Islet of Langerhans (tissue), 1 donor: ENCODE data around the gene FAM81A.
"Not testable (repeated sequence)": the region's sequence is repeated elsewhere in the genome, so short reads cannot be mapped to it uniquely, and the experiment has no call there.

Experiments used
- FAIRE-seq: peaks from one replicate; lab custom pipeline; 2011; peaks lifted over from hg19 to GRCh38; lab: Jason Lieb, UNC

Gene FAM81A

DNA sequence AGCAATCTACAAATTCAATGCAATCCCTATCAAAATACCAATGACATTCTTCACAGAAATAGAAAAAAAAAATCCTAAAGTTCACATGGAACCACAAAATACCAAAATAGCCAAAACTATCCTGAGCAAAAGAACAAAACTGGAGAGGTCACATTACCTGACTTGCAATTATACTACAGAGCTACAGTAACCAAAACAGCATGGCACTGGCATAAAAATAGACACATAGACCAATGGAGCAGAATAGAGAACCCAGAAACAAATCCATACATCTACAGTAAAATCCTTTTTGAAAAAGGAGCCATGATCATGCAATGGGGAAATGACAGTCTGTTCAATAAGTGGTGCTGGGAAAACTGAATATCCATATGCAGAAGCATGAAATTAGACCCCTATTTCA lies 51.5 kb downstream of the FAM81A start:
- not testable (repeated sequence) for FAIRE-seq

DNA sequence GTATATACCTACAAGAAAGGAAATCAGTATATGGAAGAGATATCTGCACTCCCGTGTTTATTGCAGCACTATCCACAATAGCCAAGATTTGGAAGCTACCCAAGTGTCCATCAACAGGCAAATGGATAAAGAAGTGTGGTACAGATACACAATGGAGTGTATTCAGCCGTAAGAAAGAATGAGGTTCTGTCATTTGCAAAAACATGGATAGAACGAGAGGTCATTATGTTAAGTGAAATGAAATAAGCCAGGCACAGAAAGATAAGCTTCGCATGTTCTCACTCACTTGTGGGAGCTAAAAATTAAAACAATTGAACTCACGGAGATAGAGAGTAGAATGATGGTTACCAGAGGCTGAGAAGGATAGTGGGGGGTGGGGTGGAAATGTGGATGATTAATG lies 53.1 kb downstream of the FAM81A start:
- FAIRE-seq, result no peak

DNA sequence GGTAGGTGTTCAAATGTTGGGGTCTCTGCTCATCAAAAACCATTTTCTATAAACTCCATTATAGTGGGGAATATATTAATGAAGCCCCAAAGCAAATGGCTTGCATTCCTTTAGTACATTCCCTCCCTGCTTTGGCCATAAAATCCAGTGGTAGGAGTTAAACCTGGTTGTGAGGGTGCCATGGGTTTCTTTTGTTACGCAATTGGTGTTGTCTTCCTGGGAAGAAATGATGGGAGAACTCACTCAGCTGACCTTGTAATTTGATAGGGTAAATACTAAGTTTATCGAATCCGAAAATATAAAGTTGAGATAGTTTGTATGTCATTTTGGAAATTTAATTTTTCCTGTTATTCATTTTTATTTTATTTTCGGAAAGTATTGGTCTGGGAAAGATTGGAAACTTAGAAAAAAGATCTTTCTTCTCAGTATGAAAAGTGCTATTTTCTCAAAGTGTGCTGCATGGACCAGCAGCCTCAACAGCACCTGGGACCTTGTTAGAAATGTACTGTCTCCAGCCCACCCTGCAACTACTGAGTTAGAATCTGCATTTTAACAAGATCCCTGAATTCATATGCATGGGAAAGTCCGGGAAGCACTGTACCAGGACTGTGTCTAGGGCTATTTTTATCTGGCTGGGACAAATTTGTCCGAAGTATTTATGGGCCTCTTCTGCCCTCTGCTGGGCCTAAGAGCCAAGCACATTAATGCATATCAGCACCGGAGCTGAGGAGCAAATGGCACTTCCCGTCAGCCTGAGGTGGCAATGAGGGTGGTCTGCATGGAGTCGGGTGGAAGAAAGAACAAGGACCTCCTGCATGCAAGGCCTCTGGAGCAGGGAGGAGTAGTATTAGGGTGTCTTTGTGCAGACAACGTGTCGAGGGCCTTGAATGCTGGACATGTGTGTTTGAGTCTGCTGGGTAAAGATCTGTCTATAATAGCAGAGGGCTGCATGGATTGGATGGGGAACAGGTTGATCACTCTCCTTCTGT lies 54.7 kb downstream of the FAM81A start:
- peak; percentile 84 for FAIRE-seq

DNA sequence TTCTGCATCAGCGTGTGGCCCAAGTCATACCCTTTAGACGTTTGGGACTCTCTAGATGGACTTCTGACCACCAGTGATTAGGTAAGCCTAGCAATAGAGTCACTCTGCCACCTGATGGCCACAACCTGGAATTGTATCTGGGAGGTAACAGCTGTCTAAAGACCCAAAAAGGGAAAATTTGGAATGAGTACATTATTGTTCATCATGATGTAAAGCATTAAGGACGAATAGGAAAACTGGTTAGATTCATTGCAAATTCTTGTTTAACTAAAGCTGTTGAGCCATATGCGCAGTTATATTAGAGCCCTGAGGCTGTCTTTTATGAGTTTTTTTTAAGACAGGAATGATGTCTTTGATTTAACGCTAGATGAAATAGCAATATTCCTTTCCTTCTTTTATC lies 63.6 kb downstream of the FAM81A start:
- no peak for FAIRE-seq

DNA sequence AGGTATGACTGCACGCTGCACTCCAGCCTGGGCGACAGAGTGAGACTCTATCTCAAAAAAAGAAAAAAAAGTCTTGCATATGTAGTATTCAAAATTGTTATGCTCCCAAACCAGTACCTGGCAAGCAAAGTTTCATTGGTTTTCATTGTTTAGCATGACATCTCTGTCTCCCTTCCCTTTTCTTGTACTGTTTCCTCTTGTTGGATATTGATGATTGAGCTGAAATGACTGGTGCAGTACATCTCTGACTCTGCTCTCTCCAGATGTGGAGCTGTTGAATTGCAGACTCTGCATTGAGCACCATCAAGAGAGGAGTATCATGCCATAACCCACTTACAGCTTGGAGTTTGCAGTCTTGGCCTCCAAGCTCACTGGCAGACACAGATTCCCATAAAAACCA lies 77.2 kb downstream of the FAM81A start:
- no peak for FAIRE-seq

DNA sequence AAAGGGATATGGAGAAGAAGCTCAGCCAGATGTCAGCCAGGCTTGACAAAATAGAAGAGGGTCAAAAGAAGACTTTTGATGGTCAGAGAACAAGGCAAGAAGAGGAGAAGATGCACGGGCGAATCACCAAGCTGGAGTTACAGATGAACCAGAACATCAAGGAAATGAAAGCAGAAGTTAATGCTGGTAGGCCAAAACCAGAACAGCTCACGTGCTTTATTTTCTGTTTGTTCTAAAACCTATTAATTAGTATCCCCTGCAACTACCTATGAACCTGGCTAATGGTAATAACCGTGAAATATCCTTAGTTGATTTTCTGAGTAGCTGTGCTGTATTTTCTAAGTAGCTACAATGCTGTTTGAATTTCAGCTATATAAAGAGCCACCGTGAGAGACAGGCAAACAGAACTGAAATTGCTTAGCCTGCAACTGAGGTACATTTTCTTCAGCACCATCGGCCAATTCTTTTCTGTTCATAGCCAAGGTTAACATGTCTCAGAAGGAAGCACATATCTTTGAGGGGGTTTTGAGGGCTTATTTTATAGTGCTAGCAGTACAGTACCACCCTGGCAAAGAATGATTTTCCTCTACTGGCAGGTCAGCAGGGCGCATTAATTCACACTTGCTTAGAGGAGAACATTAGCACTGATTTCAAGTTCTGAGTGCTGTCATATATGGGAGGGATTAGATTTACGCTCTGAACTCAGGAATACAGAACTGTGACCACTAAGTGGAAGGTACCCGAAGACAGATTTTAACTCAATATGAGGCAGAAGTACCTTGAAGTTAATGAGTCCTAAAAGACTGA lies 78.9 kb downstream of the FAM81A start:
- no peak for FAIRE-seq

DNA sequence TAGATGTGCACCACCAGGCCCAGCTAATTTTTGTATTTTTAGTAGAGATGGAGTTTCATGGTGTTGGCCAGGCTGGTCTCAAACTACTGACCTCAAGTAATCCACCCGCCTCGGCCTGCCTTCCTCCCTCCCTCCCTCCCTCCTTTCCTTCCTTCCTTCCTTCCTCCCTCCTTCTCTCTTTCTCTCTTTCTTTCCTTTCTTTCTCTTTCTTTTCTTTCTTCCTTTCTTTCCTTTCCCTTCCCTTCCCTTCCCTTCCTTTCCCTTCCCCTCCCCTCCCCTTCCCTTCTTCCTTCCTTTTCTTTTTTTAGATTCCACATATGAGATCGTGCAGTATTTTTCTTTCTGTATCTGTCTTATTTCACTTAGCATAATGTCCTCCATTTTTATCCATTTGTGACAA lies 81.3 kb downstream of the FAM81A start:
- no peak for FAIRE-seq

DNA sequence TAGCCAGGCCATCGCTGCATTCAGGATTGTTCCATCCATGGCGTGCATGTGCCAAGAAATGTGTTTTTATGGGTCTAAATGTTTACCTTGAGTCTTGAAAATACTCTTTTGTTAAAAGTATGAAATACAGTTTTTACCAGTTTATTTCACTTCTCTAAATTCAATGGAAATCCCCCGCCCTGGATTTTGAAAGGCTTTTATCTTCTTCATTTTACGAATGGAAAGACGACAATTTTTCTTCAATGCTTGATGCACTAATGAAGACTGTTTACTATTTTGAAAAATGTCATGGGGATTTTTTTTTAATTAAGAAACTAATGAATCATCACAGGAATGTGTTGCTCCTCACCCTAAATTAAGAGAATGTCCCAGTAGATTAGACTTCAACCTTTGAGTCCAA lies 83.5 kb downstream of the FAM81A start:
- no peak for FAIRE-seq

DNA sequence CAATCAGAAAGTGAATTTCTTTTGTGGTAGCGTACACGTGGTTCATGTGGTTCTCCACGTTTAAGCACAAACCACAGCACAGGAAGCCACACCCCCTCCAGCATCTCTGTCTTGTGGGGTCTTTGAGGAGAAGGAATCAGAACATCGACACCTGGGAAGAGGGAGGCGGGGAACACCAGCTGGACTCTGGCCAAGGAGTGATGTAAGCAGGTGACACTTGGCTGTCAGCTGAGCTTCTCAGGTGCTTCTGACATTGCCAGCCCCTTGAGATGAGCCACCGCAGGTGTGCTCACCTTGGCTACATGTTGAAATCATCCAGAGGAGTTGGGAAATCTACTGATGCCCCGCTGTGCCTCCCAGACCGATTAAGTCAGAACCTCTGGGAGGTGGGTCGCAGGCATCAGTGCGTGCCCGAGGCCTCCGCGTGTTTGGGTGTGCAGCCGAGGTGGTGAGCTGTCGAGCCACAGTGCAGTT lies 85.0 kb downstream of the FAM81A start:
- FAIRE-seq, result no peak

DNA sequence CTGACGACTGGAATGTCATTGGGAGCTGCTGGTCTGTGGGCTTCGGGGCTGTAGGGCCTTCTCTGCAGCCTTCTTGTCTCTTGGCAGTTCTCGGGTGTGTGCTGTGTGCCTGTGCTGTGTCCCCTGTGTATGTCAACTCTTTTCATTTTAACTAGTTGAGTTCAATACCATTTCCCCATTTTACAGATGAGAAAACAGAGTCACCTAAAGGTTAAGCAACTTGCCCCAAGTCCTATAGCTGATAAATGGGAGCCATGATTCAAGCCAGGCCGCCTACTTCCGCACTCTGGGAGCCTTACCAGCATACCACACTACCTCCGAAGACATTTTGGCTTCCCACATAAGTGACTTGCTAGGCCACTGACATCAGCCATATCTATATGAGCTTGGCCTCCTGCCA lies 85.7 kb downstream of the FAM81A start:
- no peak for FAIRE-seq

DNA sequence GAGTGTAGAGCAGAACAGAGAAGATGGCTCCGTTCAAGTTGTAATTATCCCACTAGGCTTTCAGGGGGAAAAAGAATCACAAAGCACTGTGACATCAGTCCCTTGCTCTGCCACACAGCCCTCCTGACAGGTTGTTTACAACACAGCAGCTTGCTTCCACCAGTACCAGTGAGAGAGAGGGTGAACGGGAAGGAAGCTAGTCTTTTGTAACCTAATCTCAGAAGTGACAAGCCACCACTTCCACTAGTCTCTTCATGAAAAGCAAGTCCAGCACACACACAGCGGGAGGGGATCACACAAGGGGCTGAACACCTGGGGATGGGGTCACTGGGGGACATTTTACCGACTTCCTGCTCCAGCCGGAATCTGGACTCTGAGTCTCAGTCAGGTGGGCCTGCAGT lies 86.3 kb downstream of the FAM81A start:
- no peak for FAIRE-seq

DNA sequence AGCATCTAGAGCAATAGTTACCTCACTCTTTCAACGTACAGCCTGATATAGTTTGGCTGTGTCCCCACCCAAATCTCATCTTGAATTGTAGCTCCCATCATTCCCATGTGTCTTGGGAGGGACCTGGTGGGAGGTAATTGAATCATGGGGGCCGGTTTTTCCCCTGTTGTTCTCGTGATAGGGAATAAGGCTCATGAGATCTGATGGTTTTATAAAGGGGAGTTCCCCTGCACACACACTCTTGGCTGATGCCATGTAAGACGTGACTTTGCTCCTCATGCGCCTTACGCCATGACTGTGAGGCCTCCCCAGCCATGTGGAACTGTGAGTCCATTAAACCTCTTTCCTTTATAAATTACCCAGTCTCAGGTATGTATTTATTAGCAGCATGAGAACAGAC lies 88.5 kb downstream of the FAM81A start:
- not testable (repeated sequence) for FAIRE-seq

DNA sequence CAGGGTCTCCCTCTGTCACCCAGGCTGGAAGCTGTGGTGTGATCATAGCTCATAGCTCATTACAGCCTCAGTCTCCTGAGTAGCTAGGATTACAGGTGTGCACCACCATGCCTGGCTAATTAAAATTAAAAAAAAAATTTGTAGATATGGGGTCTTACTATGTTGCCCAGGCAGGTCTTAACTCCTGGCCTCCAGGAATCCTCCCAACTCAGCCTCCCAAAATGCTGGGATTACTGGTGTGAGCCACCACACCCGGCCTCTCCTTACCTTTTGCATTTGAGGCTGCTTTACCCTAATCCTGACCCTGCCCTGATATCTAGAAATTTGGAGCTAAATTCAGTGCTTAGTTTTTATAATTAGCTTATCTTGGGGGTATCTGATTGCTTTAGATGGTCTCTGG lies 90.4 kb downstream of the FAM81A start:
- FAIRE-seq, result no peak

DNA sequence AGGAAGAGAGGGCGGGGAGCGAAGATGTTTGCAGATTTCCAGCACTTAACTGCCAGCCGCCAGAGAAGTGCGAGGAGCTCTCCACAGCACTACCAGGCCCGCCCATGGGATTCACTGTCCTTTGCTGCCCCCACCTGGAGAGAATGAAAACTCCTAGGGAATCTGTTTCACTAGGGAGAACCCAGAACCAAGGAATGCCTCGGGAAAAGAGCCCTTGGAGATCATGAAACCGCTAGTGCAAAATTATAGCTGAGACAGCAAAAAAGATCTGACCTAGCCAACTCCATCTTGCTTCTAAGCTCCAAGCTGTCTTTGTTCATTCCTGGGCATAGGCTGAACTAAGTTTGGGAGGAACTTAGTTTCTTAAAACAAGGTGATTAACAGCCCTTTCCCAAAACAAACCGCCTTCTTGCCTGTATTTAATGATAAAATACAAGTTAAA lies 91.0 kb downstream of the FAM81A start:
- FAIRE-seq, result peak; percentile 74

DNA sequence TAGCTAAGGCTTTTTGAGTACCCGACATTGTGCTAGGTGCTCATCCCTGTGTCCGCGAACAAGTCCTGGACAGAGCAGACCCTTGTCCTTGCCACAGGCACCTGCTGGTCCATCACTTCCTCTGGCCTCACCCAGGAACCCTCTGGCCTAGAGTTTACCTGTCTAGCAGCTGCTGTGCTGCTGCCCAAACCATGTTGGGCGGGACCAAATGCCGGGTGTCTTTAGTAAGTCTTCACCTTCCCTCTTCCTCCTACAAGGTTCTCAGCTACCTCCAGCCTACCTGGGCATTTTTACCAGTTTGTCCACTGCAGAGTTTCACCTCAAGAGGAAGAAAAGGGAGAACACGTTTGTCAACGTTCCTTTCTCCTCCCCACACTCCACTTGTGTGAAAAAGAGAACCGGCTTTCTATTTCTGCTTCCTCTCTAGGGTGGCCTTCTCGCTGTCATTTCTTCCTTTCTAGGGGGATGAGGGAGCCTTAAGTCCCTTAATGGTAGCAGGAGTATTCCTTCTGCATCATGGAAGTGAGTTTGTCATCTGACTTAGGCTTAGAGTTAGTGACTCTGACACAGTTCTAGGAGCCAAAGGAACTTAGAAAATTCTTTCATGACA lies 93.2 kb downstream of the FAM81A start:
- no peak for FAIRE-seq

DNA sequence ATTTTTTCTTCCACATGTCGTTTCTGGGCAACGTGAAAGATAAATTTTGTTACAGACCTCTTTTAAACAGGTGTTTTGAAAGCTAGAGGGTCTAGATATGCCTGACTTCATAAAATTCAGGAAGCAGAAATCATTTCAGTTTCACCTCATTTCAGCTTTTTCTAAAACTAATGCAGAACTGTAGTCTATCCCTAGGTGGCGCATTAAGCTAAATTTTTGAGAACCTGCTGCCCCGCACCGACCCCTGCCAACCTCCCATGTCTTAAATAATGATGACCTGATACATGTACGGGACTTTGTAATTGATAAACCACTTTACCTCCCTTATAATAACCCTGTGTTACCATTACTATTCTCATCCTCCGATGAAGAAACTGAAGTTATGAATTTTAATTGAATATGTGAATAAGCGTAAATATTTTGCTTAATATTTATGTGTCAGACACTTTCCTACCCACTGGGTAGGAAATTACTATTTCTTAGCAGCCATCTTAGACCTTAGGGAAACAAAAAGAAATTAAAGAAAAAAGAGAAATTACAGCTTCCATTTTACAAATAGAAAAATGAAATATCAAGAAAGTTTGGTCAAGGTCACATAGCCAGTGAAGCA lies 94.9 kb downstream of the FAM81A start:
- peak; percentile 91 for FAIRE-seq

DNA sequence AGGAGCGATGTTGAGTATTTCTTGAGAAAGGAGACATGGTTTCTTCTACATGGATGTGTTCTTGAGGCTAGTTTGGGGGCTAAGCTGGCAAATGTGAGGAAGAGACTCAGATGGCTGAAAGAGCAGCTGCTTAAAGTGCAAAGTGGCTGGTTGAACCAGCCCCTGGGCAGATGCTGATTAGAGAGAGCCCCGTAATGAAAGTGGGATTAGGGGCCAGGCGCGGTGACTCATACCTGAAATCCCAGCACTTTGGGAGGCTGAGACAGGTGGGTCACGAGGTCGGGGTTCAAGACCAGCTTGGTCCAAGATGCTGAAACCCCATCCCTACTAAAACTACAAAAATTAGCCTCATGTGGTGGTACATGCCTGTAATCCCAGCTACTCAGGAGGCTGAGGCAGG lies 98.6 kb downstream of the FAM81A start:
- no peak for FAIRE-seq

DNA sequence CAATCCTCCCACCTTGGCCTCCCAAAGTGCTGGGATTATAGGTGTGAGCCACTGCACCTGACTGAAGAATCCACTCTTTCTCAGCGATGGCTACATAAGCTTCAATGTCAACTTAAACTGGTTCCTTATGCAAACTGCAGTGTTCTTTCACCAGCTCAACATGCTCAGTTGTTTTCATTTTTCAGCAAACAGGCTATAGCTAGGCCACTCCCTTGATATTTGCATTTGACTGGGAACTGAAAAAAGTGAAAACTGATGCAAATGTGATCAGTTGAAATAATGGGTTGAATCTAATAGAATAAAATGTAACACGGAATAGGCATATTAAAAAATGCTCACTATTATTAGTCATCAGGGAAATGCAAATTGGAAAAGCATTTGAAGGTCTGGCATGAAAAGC lies 99.4 kb downstream of the FAM81A start:
- FAIRE-seq, result no peak

DNA sequence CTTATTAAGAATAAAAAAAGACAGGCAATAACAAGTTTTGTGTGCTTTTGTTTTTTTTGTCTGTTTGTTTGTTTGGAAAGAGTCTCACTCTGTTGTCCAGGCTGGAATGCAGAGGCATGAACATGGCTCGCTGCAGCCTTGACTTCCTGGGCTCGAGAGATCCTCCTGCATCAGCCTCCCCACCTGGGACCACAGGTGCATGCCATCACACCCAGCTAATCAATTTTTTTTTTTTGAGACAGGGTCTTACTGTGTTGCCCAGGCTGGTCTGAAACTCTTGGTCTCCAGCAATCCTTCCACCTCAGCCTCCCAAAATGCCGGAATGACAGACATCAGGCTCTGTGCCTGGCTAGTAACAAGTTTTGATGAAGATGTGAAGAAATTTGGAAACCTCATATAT lies 100.5 kb downstream of the FAM81A start:
- FAIRE-seq, result no peak

DNA sequence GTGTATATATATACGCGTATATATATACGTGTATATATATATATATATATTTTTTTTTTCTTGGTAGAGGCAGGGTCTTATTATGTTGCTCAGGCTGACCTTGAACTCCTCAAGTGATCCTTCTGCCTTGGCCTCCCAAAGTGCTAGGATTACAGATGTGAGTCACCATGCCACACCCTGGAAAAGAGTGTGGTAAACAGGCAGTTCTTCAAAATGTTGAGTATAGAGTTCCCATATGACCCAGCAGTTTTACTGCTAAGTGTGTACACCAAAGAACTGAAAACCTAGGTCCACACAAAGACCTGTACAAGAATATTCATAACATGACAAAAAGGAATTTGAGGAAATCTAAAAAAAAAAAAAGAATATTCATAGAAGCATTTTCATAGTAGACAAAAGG lies 101.8 kb downstream of the FAM81A start:
- no peak for FAIRE-seq

DNA sequence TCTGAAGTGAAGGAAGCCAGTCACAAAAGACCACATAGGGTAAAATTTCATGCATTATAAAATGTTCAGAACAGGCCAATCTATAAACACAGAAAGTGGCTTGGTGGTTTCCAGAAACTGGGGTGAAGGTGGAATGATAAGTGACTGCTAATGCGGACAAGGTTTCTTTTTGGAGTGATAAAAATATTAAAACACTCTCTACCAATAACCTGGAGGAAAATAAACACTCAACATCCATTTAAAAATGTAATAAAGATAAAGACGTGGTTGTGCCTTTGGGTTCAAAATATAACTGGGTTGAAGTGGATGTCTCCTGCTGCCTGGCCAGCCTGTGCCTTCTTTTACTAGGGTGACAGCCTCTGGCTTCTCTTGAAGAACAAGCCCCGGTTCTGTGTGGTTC lies 102.7 kb downstream of the FAM81A start:
- no peak for FAIRE-seq

DNA sequence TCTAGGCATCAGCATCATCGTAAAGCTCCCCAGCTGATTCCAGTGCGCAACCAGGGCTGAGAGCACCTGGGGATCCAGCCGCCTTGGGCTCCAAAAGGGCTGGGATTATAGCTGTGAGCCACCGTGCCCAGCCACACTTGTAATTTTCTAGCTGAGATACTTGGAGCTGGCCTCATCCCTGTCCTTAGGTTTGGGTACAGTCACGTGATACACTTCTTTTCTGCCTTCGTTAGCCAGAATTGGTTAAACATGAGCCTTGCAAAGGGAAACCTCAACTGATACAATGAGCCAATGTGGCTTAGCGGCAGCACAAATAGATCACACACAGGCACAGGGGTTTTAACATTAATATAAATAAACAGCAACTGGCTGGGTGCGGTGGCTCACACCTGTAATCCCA lies 103.8 kb downstream of the FAM81A start:
- no peak for FAIRE-seq
